DOHH2 (cell line): ENCODE measurements around the gene BRSK2.

Experiments
- H3F3A ChIP-seq: fragments of 200-600 bp; sonication (generic), shearing (Covaris generic); 2 replicates; pipeline ENCODE4 v1.6.0; 2016; ENCODE audit warnings: antibody characterized with exemption, mild to moderate bottlenecking; ENCODE audit not compliant: control insufficient read depth, insufficient read depth
- H3K27ac ChIP-seq: fragments of 200-600 bp; sonication (generic); 2 replicates; pipeline ENCODE4 v1.5.1; 2014; ENCODE audit warnings: low read depth, mild to moderate bottlenecking, low read length, moderate library complexity
- H3K27me3 ChIP-seq: fragments of 200-600 bp; sonication (generic); 2 replicates; pipeline ENCODE4 v1.6.1; 2014; ENCODE audit warnings: mild to moderate bottlenecking, low read length, mixed read lengths; ENCODE audit not compliant: control insufficient read depth
- H3K36me3 ChIP-seq: fragments of 200-600 bp; sonication (generic); 2 replicates; pipeline ENCODE4 v1.6.1; 2014; ENCODE audit warnings: mild to moderate bottlenecking, low read length, moderate library complexity, mixed read lengths; ENCODE audit not compliant: control insufficient read depth
- H3K4me1 ChIP-seq: fragments of 200-600 bp; sonication (generic); 2 replicates; pipeline ENCODE4 v1.6.1; 2014; ENCODE audit warnings: mild to moderate bottlenecking, low read length, mixed read lengths; ENCODE audit not compliant: control insufficient read depth
- H3K4me2 ChIP-seq: fragments of 200-600 bp; sonication (generic); 2 replicates; pipeline ENCODE4 v1.6.0; 2014; ENCODE audit warnings: mild to moderate bottlenecking, low read length, moderate library complexity
- H3K4me3 ChIP-seq: fragments of 200-600 bp; sonication (generic); 2 replicates; pipeline ENCODE4 v1.5.1; 2014; ENCODE audit warnings: mild to moderate bottlenecking, low read length, mixed read lengths
- H3K79me2 ChIP-seq: fragments of 200-600 bp; sonication (generic); 2 replicates; pipeline ENCODE4 v1.6.1; 2014; ENCODE audit warnings: mild to moderate bottlenecking, low read length, mixed read lengths; ENCODE audit not compliant: control insufficient read depth
- H3K9me2 ChIP-seq: fragments of 200-600 bp; sonication (generic); replicated peaks from 2 replicates; pipeline ENCODE4 v1.6.1; 2014; ENCODE audit warnings: mild to moderate bottlenecking, low read length, mixed read lengths; ENCODE audit not compliant: control insufficient read depth
- H3K9me3 ChIP-seq: fragments of 200-600 bp; sonication (generic); 2 replicates; pipeline ENCODE4 v1.6.1; 2014; ENCODE audit warnings: antibody characterized with exemption, low read length, mixed read lengths; ENCODE audit not compliant: control insufficient read depth, insufficient read depth
- H4K20me1 ChIP-seq: fragments of 200-600 bp; sonication (generic); 2 replicates; pipeline ENCODE4 v1.6.0; 2014; ENCODE audit warnings: low read depth, mild to moderate bottlenecking, antibody characterized with exemption, low read length, moderate library complexity; ENCODE audit not compliant: control insufficient read depth, insufficient read depth
- CTCF ChIP-seq: fragments of 200-600 bp; sonication (generic); IDR thresholded peaks from one replicate; pipeline ENCODE4 v1.5.1; 2014; ENCODE audit warnings: antibody characterized with exemption, mild to moderate bottlenecking, low read depth, low read length; ENCODE audit not compliant: poor library complexity, severe bottlenecking
- EZH2phosphoT487 ChIP-seq: fragments of 200-600 bp; sonication (generic); IDR thresholded peaks from 2 replicates; pipeline ENCODE4 v1.6.1; 2017; ENCODE audit warnings: borderline replicate concordance, mild to moderate bottlenecking, antibody characterized with exemption, low read length, moderate library complexity, mixed read lengths

The BRSK2 gene

GRCh38 chr11:1370186-1371025 is 19.3 kb upstream of the BRSK2 start:
- no peaks in the 10 kb centered on the region for H3K9me3 ChIP-seq
- H4K20me1 ChIP-seq = no peaks in the 10 kb centered on the region
- TF ChIP-seq CTCF (no peak), EZH2phosphoT487 (no peak)
- H3K36me3 ChIP-seq = no peaks in the 10 kb centered on the region
- no peak overlapping the region for H3K4me3 ChIP-seq
- no peaks in the 10 kb centered on the region for H3K4me1 ChIP-seq
- H3K27me3 ChIP-seq = no peaks in the 10 kb centered on the region
- no peak overlapping the region for H3K27ac ChIP-seq
- no peaks in the 10 kb centered on the region for H3K9me2 ChIP-seq
- no peaks in the 10 kb centered on the region for H3F3A ChIP-seq
- H3K4me2 ChIP-seq = no peak overlapping the region
- no peaks in the 10 kb centered on the region for H3K79me2 ChIP-seq

GRCh38 chr11:1371026-1371325 is 18.8 kb upstream of the BRSK2 start:
- no peaks in the 10 kb centered on the region for H3K9me2 ChIP-seq
- H3K79me2 ChIP-seq = no peaks in the 10 kb centered on the region
- no peak overlapping the region for H3K27ac ChIP-seq
- no peak for TF ChIP-seq CTCF
- no peak for TF ChIP-seq EZH2phosphoT487
- H3K4me1 ChIP-seq = no peaks in the 10 kb centered on the region
- no peaks in the 10 kb centered on the region for H3F3A ChIP-seq
- H3K9me3 ChIP-seq = no peaks in the 10 kb centered on the region
- no peaks in the 10 kb centered on the region for H4K20me1 ChIP-seq
- no peaks in the 10 kb centered on the region for H3K27me3 ChIP-seq
- H3K36me3 ChIP-seq = no peaks in the 10 kb centered on the region
- no peak overlapping the region for H3K4me3 ChIP-seq
- no peak overlapping the region for H3K4me2 ChIP-seq

GRCh38 chr11:1371377-1371776 is 18.4 kb upstream of the BRSK2 start:
- no peak overlapping the region for H3K4me3 ChIP-seq
- TF ChIP-seq EZH2phosphoT487 (no peak), CTCF (no peak)
- H3K4me1 ChIP-seq = no peaks in the 10 kb centered on the region
- no peaks in the 10 kb centered on the region for H4K20me1 ChIP-seq
- H3K79me2 ChIP-seq = no peaks in the 10 kb centered on the region
- no peaks in the 10 kb centered on the region for H3K27me3 ChIP-seq
- no peaks in the 10 kb centered on the region for H3K9me3 ChIP-seq
- no peak overlapping the region for H3K27ac ChIP-seq
- H3K9me2 ChIP-seq = no peaks in the 10 kb centered on the region
- no peaks in the 10 kb centered on the region for H3F3A ChIP-seq
- no peaks in the 10 kb centered on the region for H3K36me3 ChIP-seq
- no peak overlapping the region for H3K4me2 ChIP-seq
